Measurements from ENCODE around the gene MEGF11.
"Not testable (repeated sequence)": the region's sequence is repeated elsewhere in the genome, so short reads cannot be mapped to it uniquely, and the experiment has no call there.

MEGF11 gene

DNA sequence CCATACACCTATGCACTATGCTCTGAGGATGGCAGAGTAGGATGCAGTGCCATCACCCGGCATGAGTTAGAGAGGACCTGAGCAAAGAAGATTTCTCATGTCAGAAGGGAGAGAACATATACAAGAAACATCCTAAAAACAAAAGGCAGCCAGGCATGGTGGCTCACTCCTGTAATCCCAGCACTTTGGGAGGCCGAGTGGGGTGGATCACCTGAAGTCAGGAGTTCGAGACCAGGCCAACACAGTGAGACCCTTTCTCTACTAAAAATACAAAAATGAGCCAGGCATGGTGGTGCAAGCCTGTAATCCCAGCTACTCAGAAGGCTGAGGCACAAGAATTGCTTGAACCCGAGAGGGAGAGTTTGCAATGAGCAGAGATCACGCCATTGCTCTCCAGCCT, 7.7 kb downstream of the MEGF11 start:
- H3K27ac ChIP-seq, H3K4me3 ChIP-seq: not testable (repeated sequence)

DNA sequence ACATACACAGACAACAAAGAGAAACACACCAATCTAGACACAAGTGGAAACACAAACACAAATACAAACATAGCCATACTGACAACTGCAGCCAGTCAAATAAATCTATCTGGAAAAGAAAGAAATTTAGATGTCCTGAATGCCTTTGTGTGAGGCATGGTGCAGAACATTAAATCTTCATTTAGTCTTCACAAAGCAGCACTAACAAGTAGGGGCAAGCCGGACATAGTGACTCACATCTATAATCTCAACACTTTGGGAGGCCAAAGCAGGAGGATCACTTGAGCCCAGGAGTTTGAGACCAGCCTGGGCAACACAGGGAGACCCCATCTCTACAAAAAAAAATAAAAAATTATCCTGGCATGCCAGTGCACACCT, 11.7 kb downstream of the MEGF11 start:
- no peak overlapping the region for H3K4me3 ChIP-seq
- no peak overlapping the region for H3K27ac ChIP-seq

DNA sequence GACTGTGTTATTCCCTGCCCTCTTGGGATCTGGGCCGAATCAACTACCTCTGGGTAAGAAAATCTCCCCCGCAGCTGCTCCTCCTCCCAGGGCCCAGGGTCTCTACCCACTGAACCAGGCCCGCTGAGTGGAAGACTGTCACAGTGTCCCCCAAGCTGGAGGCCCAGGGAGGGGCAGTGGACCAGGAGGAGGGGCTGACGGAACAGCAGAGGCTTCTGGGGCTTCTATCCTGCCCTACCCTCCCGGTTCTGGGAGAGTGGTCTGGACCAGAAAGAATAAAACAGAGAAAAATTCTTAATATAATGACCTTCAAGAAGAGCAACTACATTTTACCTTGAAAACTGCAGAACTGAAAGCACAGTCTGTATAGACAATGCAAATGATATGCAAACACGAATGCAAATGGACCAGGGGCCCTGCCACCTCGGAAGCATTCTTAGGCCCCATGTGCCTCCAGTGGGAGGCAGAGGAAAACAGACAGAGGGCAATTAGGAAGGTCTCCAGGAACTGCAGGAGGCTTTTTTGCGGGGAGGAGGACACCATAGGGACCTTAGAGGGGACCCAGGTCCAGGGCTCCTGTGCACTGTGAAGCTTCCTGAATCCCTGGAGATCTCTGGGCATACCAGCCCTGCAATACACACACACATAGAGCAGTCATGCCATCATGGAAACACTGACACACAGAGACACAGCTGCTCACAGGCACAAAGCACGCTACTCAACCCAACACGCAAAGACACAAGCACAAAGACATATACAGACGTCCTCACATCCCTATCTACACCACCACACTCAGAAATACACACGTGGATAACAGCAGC, 12.3 kb downstream of the MEGF11 start:
- H3K4me3 ChIP-seq, result no peak overlapping the region
- no peak overlapping the region for H3K27ac ChIP-seq

DNA sequence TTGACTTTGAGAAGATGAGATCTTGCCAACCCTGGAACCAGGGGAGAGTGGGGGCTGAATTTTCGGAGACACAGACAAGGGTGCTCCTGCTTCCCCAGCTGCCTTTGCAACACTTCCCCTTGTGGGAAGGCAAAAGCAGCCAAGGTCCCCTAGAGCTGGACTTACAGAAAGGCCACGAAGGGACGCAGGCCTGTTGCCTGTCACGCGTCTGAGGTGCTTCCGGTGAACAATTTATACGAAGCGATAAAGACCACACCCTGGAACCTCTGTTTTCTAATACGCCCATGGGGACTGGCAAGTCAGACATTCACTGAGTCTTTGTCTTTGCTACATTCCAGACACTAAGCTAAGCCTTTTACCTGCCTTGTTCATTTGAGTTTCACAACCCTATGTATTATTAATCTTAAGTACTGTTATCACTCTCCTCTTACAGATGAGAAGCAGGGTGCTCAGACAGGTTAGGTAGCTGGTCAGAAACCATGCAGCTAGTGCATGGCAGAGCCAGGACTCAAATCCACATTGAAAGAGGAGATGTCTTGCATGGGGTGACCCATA, 13.2 kb downstream of the MEGF11 start:
- Histone ChIP-seq H3K27ac (no peak overlapping the region), H3K4me3 (no peak overlapping the region)

DNA sequence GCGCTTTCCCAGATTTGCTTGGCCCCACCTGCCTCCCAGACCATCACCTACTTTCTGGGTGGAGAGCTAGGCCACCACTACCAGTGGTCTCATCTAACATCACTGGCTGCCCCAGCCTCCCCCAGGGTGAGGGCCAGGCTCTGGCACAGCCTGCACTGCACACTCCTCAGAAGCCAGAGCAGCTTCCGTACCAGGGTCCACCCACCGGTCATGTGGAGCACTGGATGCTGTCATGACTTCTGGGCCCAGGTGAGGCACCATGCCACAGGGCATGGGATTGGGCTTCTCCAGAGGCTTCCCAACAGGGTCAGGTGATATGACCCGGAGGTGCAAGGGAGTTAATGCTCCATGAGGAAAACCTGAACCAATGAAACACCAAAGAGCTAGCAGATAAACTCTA, 14.0 kb downstream of the MEGF11 start:
- H3K4me3 ChIP-seq, result no peak overlapping the region

DNA sequence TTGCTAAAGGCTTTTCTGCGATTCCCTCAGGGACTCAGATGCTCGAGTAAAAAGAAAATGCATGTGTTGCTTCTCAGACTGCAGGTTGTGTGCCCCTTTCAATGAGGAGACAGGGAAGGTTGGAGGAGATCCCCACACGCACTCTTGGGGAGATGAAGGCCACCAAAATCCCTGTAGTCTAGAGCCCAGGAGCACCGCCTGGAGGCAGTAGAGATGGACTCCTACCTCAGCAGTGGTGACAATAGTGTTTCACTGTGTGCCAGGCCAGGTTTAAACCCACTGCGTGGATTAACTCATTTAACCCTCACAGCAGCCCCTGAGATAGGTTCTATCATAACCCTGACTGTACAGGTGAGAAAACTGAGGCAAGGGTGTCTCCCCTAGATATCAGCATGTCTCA, 15.2 kb downstream of the MEGF11 start:
- H3K27ac ChIP-seq, result no peak overlapping the region
- no peak overlapping the region for H3K4me3 ChIP-seq

More for the DNA sequence above, 14.0 kb downstream of the MEGF11 start:
- no peak overlapping the region for H3K27ac ChIP-seq

DNA sequence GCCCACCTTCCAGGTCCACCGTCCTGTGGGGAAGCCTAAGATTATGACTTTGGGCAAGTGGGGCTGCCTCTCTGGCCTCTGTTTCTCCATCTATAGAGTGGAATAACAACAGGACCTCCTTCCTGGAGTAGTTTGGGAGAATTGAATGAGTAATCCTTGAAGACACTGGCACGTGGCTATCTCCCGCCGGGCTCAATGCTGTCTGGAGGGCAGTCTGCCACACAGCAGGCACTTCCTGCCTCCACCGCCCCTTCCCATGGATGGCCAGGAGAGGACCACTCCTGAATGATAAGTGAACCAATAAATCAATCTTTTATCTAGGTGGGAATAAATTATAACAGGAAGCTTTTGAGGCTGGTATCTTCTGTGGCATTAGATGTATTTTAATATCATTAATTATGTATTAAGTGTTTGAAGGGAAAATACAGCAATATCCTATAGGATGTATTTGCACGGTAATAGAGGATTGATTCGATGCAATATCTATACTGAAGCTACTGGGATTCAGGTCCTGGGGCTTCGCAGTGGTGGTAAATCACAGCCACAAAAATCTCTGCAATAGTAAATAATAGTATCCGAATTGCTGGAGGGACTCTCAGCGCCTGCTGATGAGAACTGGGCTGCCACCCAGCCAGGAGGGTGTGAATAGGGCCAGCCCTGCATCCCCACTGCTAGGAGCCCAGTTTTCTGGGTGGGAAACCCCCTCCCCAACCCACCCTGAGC, 15.9 kb downstream of the MEGF11 start:
- H3K4me3 ChIP-seq, result no peak overlapping the region
- no peak overlapping the region for H3K27ac ChIP-seq

DNA sequence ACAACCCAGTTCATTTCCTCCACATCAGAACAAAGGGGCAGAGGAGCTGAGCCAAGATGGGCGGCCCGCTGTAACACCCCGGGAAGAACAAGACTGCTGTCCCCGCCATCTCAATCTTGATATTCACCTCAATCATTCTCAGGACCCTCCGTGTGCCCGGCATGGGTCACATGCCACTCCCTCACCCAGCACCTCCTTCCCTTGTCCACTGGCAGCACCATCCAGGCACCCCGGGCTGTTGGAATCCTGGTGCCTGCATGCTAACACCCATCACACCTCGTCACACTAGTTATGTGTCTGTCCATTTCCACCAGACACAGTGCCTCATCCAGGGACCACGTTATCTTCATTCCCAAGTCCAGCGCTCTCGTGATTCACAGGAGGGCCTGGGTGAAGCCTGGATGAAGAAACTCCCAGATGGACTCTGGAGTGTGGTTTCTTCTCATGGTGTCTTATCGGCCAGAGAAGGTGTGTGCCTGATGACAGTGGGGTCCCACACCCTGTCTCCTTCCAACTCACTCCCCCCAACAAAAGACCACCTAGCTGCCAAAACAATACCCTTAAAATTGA, 16.7 kb downstream of the MEGF11 start:
- no peak overlapping the region for H3K4me3 ChIP-seq
- no peak overlapping the region for H3K27ac ChIP-seq

DNA sequence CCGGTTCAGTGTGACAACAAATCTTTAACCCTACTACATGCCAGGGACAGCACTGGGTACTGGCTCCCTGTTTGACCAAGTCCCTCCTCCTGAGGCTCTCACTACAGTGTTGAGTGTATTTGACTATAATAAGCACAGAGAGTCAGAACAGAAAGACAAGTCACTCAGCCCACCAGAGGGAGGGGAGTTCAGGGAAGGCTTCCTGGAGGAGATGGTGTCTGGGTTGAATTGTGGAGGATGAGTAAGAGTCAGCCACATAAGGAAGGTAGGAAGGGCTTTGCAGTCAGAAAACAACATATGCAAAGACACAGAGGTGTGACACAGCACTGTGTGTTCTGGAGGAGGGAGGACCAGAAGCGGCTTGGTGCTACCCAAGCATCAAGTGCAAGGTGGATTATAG, 17.7 kb downstream of the MEGF11 start:
- no peak overlapping the region for H3K27ac ChIP-seq
- H3K4me3 ChIP-seq, result no peak overlapping the region

DNA sequence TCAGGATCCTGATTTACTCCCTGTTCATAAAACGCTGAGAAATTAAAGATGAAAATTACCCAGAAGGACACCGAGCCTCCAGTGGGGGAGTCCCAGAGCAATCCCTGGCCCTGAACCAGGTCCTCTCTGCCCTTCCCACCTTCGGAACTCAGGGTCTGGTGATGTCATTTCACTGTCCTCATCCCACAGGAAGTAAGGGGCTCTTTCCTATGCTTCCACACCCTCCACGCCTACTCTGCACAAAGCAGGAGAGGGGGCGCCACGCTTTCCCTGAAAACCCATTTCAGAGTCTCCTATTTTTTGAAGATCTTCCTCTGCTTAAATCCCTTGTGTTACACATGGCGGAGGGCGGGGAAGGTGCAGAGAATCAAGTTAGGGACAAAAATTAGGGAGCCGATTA, 18.8 kb downstream of the MEGF11 start:
- H3K27ac ChIP-seq, result no peak overlapping the region
- no peak overlapping the region for H3K4me3 ChIP-seq

DNA sequence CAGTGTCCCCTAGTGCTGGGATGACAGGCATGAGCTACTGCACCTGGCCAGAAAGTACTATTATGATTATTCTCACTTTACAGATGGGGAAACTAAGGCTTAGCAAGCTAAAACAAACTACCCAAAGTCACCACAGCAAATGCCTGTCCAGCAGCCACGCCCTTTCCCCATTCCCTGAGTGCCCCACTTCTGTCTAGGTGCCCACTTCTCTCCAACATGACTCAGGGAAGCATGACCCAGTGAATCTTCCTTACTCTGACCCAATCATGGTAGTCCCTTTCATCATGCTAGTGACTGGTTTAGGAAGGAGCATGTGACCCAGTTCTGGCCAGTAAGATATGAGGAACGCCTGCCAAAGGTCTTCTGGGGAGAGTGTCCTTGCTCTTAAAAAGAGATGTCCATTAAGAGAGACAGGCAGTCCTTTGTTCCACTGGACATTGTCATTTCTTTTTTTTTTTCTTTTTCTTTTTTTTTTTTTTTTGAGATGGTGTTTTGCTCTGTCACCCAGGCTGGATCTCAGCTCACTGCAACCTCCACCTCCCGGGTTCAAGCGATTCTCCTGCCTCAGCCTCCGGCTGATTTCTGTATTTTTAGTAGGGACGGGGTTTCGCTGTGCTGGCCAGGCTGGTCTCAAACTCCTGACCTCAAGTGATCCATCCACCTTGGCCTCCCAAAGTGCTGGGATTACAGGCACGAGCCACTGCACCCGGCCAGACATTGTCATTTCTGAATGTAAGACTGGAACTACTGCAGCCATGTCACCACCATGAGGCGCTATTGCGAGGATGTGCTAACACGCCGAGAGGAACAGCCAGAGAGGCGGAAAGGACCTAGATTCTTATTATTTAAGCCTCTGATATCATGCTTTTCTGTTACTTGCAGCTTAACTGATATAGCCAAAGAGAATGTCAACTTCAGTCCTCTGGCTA, 19.8 kb downstream of the MEGF11 start:
- Histone ChIP-seq H3K27ac (no peak overlapping the region), H3K4me3 (no peak overlapping the region)

DNA sequence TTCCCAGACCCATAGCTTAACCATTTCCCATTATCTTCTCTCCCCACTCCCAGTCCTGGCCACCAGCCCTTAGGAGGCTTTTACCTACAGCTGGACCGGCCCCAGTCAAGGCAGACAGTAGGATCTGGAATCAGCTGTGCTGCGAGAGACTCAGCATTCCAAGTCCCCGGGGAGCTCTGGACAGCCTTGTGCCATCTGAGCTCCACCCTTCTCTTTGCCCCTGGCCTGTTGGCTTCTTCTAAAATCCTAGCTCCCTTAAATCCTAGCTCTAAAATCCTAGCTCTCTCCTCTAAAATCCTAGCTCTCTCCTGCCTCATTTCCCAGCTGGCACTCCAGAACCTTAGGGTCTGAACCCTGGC, 21.3 kb downstream of the MEGF11 start:
- H3K4me3 ChIP-seq, result no peak overlapping the region
- H3K27ac ChIP-seq, result no peak overlapping the region

DNA sequence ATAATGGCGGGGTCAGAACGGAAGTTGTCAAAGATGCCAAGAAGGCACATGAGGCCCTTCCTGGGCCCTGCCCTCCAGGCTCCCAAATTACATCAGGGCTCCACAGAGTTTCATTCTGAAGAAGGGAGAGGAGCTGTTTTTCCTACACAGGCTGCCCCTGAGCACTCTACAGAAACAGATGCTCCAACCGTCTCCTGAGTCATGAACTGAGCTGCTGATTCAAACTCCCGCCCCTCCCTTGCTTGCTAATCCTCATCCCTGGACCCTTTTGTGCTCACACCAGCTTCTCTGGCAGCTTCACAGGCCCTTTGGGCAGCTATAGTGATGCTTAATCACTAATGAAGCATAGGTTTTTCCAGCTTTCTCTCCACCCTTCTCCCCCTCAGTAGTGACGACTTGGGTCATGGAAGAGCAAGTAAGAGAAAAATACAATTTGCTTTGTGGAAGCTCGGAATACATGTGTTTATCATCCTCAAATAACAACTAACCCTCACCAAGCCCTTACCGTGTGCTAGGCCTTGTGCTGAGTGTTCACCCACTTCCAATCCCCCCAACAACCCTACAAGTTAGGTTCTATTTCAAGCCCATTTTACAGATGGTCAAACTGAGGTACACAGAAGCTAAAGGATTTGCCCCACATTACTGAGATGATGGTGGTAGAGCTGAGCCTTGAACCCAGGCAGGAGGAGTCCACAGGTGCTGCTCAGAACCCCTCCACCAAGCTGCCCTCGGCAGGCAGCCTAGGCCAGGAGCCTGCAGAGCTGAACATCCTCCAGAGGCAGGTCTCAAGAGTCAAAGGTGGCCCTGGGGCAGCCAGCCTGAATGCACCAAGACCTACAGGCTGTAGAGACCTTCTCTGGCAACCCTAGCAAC, 21.9 kb downstream of the MEGF11 start:
- Histone ChIP-seq H3K27ac (no peak overlapping the region), H3K4me3 (no peak overlapping the region)

DNA sequence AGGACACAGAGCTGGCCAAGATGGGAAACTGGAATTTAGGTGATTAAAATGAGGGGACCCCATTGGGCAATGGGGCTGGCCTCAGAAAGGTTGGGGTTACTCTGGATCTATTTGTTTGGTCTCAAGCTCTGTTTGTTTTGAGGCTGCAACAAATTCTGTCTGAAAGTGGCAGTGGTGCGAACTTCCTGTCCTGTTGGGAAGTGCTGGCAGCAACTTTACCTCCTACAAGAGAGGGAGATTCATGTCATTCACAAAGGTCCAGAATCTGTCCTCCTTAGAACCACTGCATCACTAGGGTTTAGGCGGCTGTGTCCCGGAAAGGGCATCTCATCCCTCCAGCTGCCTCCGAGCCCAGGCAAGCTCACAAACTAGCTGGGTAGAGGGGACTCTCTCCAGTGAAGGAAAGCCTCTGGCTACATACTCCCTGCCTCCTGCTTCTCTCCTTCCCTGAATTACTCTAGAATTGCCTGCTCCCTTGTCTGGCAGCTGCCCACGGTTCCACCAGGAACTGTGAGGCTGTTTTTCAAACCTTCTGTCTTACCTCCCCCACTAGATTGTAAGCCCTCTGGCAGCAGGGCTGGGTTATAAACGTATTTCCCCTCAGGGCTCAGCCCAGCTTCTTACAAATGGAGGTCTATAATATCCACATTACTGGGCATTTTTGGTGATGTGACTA, 23.6 kb downstream of the MEGF11 start:
- no peak overlapping the region for H3K4me3 ChIP-seq
- H3K27ac ChIP-seq, result no peak overlapping the region

DNA sequence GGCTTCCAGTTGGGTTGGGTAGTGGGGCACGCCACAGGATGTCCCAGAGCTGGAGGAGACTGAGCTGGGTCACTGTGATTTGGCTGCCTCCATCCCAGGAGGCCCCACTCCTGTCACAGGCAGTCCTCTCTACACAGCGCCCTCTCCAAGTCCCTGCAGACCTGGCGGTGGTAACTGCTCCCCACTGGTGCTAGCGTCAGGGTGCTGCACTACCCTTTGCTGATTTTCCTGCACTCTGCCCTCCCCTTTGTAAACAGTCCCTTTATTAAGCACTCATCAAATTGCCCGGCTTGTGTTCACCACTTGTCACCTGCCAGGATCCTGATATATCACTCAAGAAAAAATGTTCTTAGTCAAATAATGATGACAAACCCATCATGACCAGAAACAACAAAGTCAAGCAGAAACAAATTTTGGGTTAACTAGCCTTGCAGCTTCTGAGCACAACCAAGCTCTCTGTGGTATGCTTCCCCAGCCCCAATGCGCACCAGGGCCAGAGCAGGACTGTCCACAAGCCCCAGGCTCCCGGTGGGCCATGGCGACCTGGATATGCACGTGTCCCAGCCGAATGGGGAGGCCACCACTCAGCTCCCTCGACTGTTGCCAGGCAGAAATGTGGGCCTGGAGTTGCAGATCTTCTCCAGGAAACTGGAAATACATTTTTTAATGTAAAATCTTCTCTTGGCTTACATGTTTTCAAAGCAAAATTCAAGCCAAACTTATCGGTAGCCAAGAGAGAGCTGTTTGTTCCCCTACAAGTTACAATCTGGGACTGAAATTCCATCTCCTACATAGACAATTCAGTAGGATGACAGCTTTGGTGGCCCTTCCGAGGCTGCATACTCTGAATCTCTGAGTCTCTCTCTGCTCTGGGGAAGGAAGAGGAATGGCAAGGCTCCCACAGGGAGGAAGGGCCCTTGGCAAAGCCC, 24.5 kb downstream of the MEGF11 start:
- no peak overlapping the region for H3K4me3 ChIP-seq
- no peak overlapping the region for H3K27ac ChIP-seq

DNA sequence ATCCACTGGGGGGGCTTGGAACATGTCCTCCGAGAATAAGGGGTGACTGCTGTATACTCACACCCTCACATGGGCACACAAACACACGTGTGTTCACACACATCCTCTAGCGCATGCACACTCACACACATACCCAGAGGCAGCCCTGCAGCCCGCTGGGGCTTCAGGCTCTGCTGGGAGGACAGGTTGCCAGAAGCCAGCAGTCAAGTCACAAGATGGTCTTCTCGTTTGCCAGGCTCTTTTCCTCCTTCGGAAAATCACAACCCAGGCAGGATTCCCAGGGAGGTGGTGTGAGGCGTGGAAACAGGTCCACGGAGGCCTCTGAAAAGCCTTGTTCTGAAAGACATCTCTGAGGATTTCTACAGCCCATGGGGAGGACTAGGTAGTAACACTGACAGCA, 26.8 kb downstream of the MEGF11 start:
- H3K4me3 ChIP-seq, result no peak overlapping the region

DNA sequence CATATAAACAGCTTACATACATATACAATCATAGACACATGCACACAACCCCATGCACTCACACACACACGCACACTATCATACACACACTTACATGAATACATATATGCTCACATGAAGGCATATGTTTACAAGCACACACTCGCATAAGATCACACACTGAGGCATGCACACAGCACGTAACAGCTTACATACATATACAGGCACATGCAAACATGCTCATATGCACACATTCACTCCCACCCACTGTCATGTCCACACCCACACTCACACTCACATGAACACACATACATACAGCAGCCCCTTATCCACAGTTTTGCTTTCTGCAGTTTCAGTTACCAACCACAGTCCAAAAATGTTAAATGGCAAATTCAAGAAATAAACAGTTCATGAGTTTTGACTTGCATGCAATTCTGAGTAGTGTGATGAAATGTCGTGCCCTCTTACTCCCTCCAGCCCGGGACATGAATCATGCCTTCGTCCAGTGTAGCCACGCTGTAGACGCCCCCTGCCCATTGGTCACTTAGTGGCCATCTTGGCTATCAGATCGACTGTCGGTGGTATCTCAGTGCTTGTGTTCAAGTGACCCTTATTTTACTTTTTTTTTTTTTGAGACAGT, 27.8 kb downstream of the MEGF11 start:
- Histone ChIP-seq H3K4me3 (no peak overlapping the region), H3K27ac (no peak overlapping the region)

More for the DNA sequence above, 26.8 kb downstream of the MEGF11 start:
- no peak overlapping the region for H3K27ac ChIP-seq
